H1 (cell line): ENCODE results near the gene RGS9. TPM values are rescaled to one million over a fixed set of nuclear protein-coding genes. Genes with fewer than 3 reads are reported as not detected.

ENCODE experiments used
- CTCF ChIA-PET: fragments of 300-600 bp; sonication (Branson Sonifier 250); formaldehyde crosslinking; loops from one replicate; lab custom pipeline; 2021; ENCODE audit not compliant: partially characterized antibody; lab: Charles Lee
- POLR2A ChIA-PET: fragments of 300-600 bp; sonication (Branson Sonifier 250); formaldehyde crosslinking; loops from one replicate; lab custom pipeline; 2021; ENCODE audit warnings: inconsistent platforms; ENCODE audit not compliant: partially characterized antibody; lab: Charles Lee
- DNase-seq, 2 experiments: peaks; one replicate each; pipeline versions ENCODE4 v3.0.0 to v3.0.0-alpha.2; 2010 to 2022; ENCODE audit warnings: low spot score in 2 of 2, low read depth in 1 of 2, mixed read lengths in 1 of 2
- FAIRE-seq: peaks from 2 replicates; lab custom pipeline; 2011; peaks lifted over from hg19 to GRCh38; lab: Jason Lieb, UNC
- H2AFZ ChIP-seq: 2 replicates; pipeline ENCODE4 v1.8.1; 2012; ENCODE audit warnings: low read length, inconsistent platforms
- H2AK5ac ChIP-seq: 2 replicates; pipeline ENCODE4 v1.6.1; 2013; ENCODE audit warnings: low read depth, low read length
- H2BK120ac ChIP-seq: replicated peaks from 2 replicates; pipeline ENCODE3; 2013; ENCODE audit warnings: low read depth, low read length, inconsistent platforms
- H2BK12ac ChIP-seq: 2 replicates; pipeline ENCODE4 v1.6.1; 2013; ENCODE audit warnings: low read depth, low read length
- H2BK15ac ChIP-seq: 2 replicates; pipeline ENCODE4 v1.6.1; 2013; ENCODE audit warnings: low read length
- H2BK20ac ChIP-seq: 2 replicates; pipeline ENCODE4 v1.6.1; 2013; ENCODE audit warnings: low read length
- H2BK5ac ChIP-seq: 2 replicates; pipeline ENCODE4 v1.6.1; 2013; ENCODE audit warnings: low read depth, low read length
- H3K14ac ChIP-seq: 2 replicates; pipeline ENCODE4 v1.6.1; 2013; ENCODE audit warnings: inconsistent platforms; ENCODE audit not compliant: insufficient read length
- H3K18ac ChIP-seq: 2 replicates; pipeline ENCODE4 v1.6.1; 2013; ENCODE audit warnings: low read length; ENCODE audit errors: extremely low read depth
- H3K23ac ChIP-seq: 2 replicates; pipeline ENCODE4 v1.6.1; 2013; ENCODE audit warnings: inconsistent platforms; ENCODE audit not compliant: insufficient read length
- H3K23me2 ChIP-seq: 2 replicates; pipeline ENCODE4 v1.6.1; 2013; ENCODE audit warnings: low read depth, low read length
- H3K27ac ChIP-seq: 2 replicates; pipeline ENCODE4 v1.6.1; 2011; ENCODE audit warnings: low read depth, low read length, inconsistent platforms
- H3K27me3 ChIP-seq, 4 experiments: replicated peaks in 1 of 4; 1 replicate in 1 of 4; 2 replicates in 3 of 4; pipeline versions ENCODE4 v1.6.1 to v1.8.1; 2011 to 2013; ENCODE audit warnings: low read length in 3 of 4, mild to moderate bottlenecking in 3 of 4, inconsistent platforms in 2 of 4, mixed read lengths in 2 of 4, moderate library complexity in 1 of 4; ENCODE audit not compliant: control insufficient read depth in 3 of 4, insufficient read depth in 3 of 4; ENCODE audit errors: extremely low read depth in 1 of 4
- H3K36me3 ChIP-seq, 4 experiments: 2 replicates each; pipeline versions ENCODE4 v1.6.1 to v1.8.1; 2011 to 2013; ENCODE audit warnings: mild to moderate bottlenecking in 4 of 4, low read length in 3 of 4, moderate library complexity in 2 of 4, control low read depth in 1 of 4, inconsistent platforms in 1 of 4; ENCODE audit not compliant: insufficient read depth in 4 of 4, control insufficient read depth in 2 of 4
- H3K4ac ChIP-seq: replicated peaks from 2 replicates; pipeline ENCODE3; 2013; ENCODE audit warnings: low read length, low read depth, mixed read lengths, inconsistent platforms; ENCODE audit not compliant: insufficient read length
- H3K4me1 ChIP-seq, 4 experiments: replicated peaks in 1 of 4; 1 replicate in 1 of 4; 2 replicates in 3 of 4; pipeline versions ENCODE4 v1.6.1 to v1.8.1; 2011 to 2013; ENCODE audit warnings: low read length in 3 of 4, inconsistent platforms in 2 of 4, mixed read lengths in 1 of 4; ENCODE audit not compliant: insufficient read depth in 4 of 4, control insufficient read depth in 3 of 4
- H3K4me2 ChIP-seq, 2 experiments: 2 replicates each; pipeline versions ENCODE4 v1.6.1 to v1.8.1; 2011 to 2013; ENCODE audit warnings: low read depth in 2 of 2, low read length in 2 of 2, control low read depth in 1 of 2, inconsistent platforms in 1 of 2, mild to moderate bottlenecking in 1 of 2; ENCODE audit not compliant: insufficient read depth in 1 of 2
- H3K4me3 ChIP-seq, 4 experiments: fragments of 200-600, 300-600 bp in 1 of 4; sonication (generic), shearing (Covaris generic), sonication (Bioruptor Twin) in 1 of 4; 2 replicates each; pipeline versions ENCODE4 v1.5.1 to v1.8.1; 2011 to 2016; ENCODE audit warnings: low read length in 4 of 4, low read depth in 3 of 4, control low read depth in 2 of 4, inconsistent platforms in 2 of 4, mild to moderate bottlenecking in 2 of 4, mixed read lengths in 1 of 4, moderate library complexity in 1 of 4; ENCODE audit not compliant: insufficient read depth in 2 of 4; ENCODE audit errors: extremely low read depth in 1 of 4
- H3K56ac ChIP-seq: replicated peaks from 2 replicates; pipeline ENCODE3; 2013; ENCODE audit warnings: low read depth, mild to moderate bottlenecking, mixed read lengths, low read length, inconsistent platforms; ENCODE audit not compliant: insufficient read length
- H3K79me1 ChIP-seq: 2 replicates; pipeline ENCODE4 v1.6.1; 2013; ENCODE audit warnings: low read depth, low read length, control low read depth
- H3K79me2 ChIP-seq, 2 experiments: 2 replicates each; pipeline versions ENCODE4 v1.6.1 to v1.8.1; 2012 to 2013; ENCODE audit warnings: low read length in 2 of 2, mild to moderate bottlenecking in 2 of 2, inconsistent platforms in 1 of 2; ENCODE audit not compliant: insufficient read depth in 2 of 2, control insufficient read depth in 1 of 2
- H3K9ac ChIP-seq, 4 experiments: replicated peaks in 1 of 4; 1 replicate in 1 of 4; 2 replicates in 3 of 4; pipeline versions ENCODE4 v1.6.1 to v1.8.1; 2011 to 2013; ENCODE audit warnings: low read depth in 3 of 4, low read length in 3 of 4, control low read depth in 2 of 4, mild to moderate bottlenecking in 2 of 4, moderate library complexity in 2 of 4, inconsistent platforms in 1 of 4; ENCODE audit errors: extremely low read depth in 1 of 4
- H3K9me3 ChIP-seq, 2 experiments: 2 replicates each; pipeline versions ENCODE4 v1.6.1 to v1.8.1; 2012 to 2013; ENCODE audit warnings: mild to moderate bottlenecking in 2 of 2, moderate library complexity in 2 of 2, control low read depth in 1 of 2, inconsistent platforms in 1 of 2, low read depth in 1 of 2, low read length in 1 of 2, mixed read lengths in 1 of 2; ENCODE audit not compliant: insufficient read depth in 2 of 2
- H4K20me1 ChIP-seq, 2 experiments: replicated peaks in 1 of 2; 2 replicates each; pipeline versions ENCODE3 to v1.8.1; 2011 to 2013; ENCODE audit warnings: inconsistent platforms in 2 of 2, low read length in 2 of 2, mild to moderate bottlenecking in 1 of 2; ENCODE audit not compliant: insufficient read depth in 2 of 2, control insufficient read depth in 1 of 2
- H4K5ac ChIP-seq: 2 replicates; pipeline ENCODE4 v1.6.1; 2013; ENCODE audit warnings: low read length, low read depth, mixed read lengths, inconsistent platforms; ENCODE audit not compliant: insufficient read length
- H4K8ac ChIP-seq: 2 replicates; pipeline ENCODE4 v1.8.0; 2013; ENCODE audit warnings: mild to moderate bottlenecking, moderate library complexity, low read length, inconsistent platforms; ENCODE audit not compliant: insufficient read depth; ENCODE audit errors: extremely low read depth
- H4K91ac ChIP-seq: replicated peaks from 2 replicates; pipeline ENCODE3; 2013; ENCODE audit warnings: low read length, mixed read lengths, inconsistent platforms; ENCODE audit not compliant: insufficient read length
- BACH1 ChIP-seq: IDR thresholded peaks from 2 replicates; pipeline ENCODE4 v1.6.1; 2012; ENCODE audit warnings: low read length, improper control_type of control experiment
- POU5F1 ChIP-seq: IDR thresholded peaks from 2 replicates; pipeline ENCODE4 v1.6.1; 2011; ENCODE audit warnings: low read depth, mild to moderate bottlenecking, low read length, moderate library complexity
- WGBS, 2 experiments: shearing (Covaris generic) in 1 of 2; methylation state at CpG; one replicate each; pipeline versions ENCODE4 v1.1.6 to v1.1.7; 2013 to 2015; ENCODE audit warnings: low lambda C conversion rate in 2 of 2, mixed read lengths in 2 of 2, inconsistent platforms in 1 of 2, low coverage in 1 of 2, missing lambda C conversion rate in 1 of 2; ENCODE audit not compliant: insufficient replicate concordance in 2 of 2, insufficient coverage in 1 of 2, insufficient read length in 1 of 2; ENCODE audit errors: extremely low coverage in 1 of 2, missing lambda C conversion rate in 1 of 2; 5-methylcytosine and 5-hydroxymethylcytosine counted together
- polyA plus RNA-seq, 7 experiments: library from polyadenylated mRNA; depleted of rRNA in 3 of 7; stranded (reverse) in 5 of 7; unstranded in 2 of 7; fragments of >200 nt in 5 of 7; fragments of 200-250 nt in 2 of 7; gene quantifications; 1 replicate in 5 of 7; 2 replicates in 1 of 7; 4 replicates in 1 of 7; pipeline versions ENCODE4 v1.2.1 to v1.2.3, GENCODE V29; 2011 to 2013; ENCODE audit warnings: missing spikeins in 2 of 7, mixed read lengths in 2 of 7
- total RNA-seq: library from RNA; stranded (reverse); fragmentation: NEBNext Ultra II Directional; extraction: Animal tissue kit (Norgen Biotek cat#: 25700); gene quantifications from 2 replicates; pipeline ENCODE4 v1.2.1, GENCODE V29; 2021

The RGS9 gene
- total and polyA plus RNA-seq, 2 of the 8 experiments (the other 6 are each of a cell fraction or from before 2014, with no cell fraction given) = 8.9 to 20.5 TPM

GRCh38 chr17:65184235-65184959 lies 47.2 kb downstream of the RGS9 start:
- no peaks in the 10 kb centered on the region for H3K9me3 ChIP-seq
- no peak for DNase-seq
- H3K14ac ChIP-seq = no peak overlapping the region
- H3K4me1 ChIP-seq = peaks cover 6 to 18% (median 14%) of the 10 kb centered on the region in 4 experiments
- peak overlapping the region; percentile 73 for H3K27ac ChIP-seq
- peak overlapping the region; percentile 49; the same call in 1 of the 2 replicates for H3K18ac ChIP-seq
- no peak overlapping the region for H3K4ac ChIP-seq
- H3K23me2 ChIP-seq = 0 out of 2 replicates have a peak, but pooled peaks cover 2% of the 10 kb centered on the region
- H2BK120ac ChIP-seq = peak overlapping the region; percentile 82
- H3K56ac ChIP-seq = no peak overlapping the region
- H2AK5ac ChIP-seq = peak overlapping the region; percentile 91
- WGBS, 2 experiments = 52% methylated on average over 5 of the region's 5 CpGs; no CpG with 5 or more reads in 1 of the 2 experiments
- H3K4me3 ChIP-seq = peak overlapping the region in 1 of 4 experiments; percentile 31; a peak in 1 of 8 replicates
- no peak overlapping the region; a peak in 1 of 7 replicates for H3K9ac ChIP-seq
- H2BK5ac ChIP-seq = peak overlapping the region; percentile 19
- H3K4me2 ChIP-seq = peak overlapping the region; percentile 43 to 49
- H4K20me1 ChIP-seq = no peaks in the 10 kb centered on the region
- no peaks in the 10 kb centered on the region for H3K79me1 ChIP-seq
- peak overlapping the region; percentile 98; the same call in 1 of the 2 replicates for H2BK20ac ChIP-seq
- TF ChIP-seq POU5F1 = no peak
- no peak for TF ChIP-seq BACH1
- TF ChIP-seq, all 59 proteins: peak for 0
- Histone ChIP-seq H3K23ac (no peak overlapping the region), H4K8ac (no peak overlapping the region), H2BK15ac (no peak overlapping the region), H3K27me3 (no peaks in the 10 kb centered on the region), H3K36me3 (no peaks in the 10 kb centered on the region), H2AFZ (no peak overlapping the region), H3K79me2 (no peaks in the 10 kb centered on the region), H2BK12ac (peak overlapping the region; percentile 100), H4K5ac (peak overlapping the region; percentile 82), H4K91ac (peak overlapping the region; percentile 95)
- POLR2A ChIA-PET = interaction anchor here (0.8 to 1.6 kb wide), 8 partner anchors 11 to 265 kb away, joined by 3 to 9 read pairs (median 4); partner anchors contain the start of gene LRRC37A3
- CTCF ChIA-PET = interaction anchor here (0.7 to 2.7 kb wide), 9 partner anchors 13 to 837 kb away, joined by 3 to 9 read pairs (median 5); partner anchors contain the start of gene RGS9
- no peak for FAIRE-seq
